HepG2 (cell line): ENCODE data around the gene CTNNBIP1. TPM values are rescaled to one million over a fixed set of nuclear protein-coding genes. Genes with fewer than 3 reads are reported as not detected.

ENCODE experiments used
- E2F2 ChIP-seq: sonication (generic); formaldehyde crosslinking; IDR thresholded peaks from 2 replicates; pipeline ENCODE4 v1.4.0; 2020; ENCODE audit warnings: missing genetic modification reagents, borderline replicate concordance
- EP300 ChIP-seq, 3 experiments: sonication (generic) in 1 of 3; formaldehyde crosslinking in 1 of 3; IDR thresholded peaks; 2 replicates each; pipeline versions ENCODE4 v1.5.1 to v1.6.1; 2011 to 2020; ENCODE audit warnings: low read depth in 2 of 3, low read length in 2 of 3, borderline replicate concordance in 1 of 3, improper control_type of control experiment in 1 of 3, mild to moderate bottlenecking in 1 of 3, missing genetic modification reagents in 1 of 3, moderate library complexity in 1 of 3
- HMG20B ChIP-seq: conservative IDR thresholded peaks from 2 replicates; pipeline ENCODE4 v1.6.1; 2016; ENCODE audit warnings: missing genetic modification reagents, missing compliant biosample characterization
- MTA1 ChIP-seq: sonication (generic); formaldehyde crosslinking; IDR thresholded peaks from 2 replicates; pipeline ENCODE4 v1.4.0; 2020; ENCODE audit warnings: missing genetic modification reagents, mild to moderate bottlenecking, borderline replicate concordance
- NFIC ChIP-seq: IDR thresholded peaks from 2 replicates; pipeline ENCODE4 v1.6.1; 2012; ENCODE audit warnings: mild to moderate bottlenecking, low read length, inconsistent platforms
- NONO ChIP-seq, 2 experiments: fragments of 450-650 bp in 1 of 2; sonication (generic) in 1 of 2; formaldehyde crosslinking in 1 of 2; IDR thresholded peaks in 1 of 2; conservative IDR thresholded peaks in 1 of 2; 2 replicates each; pipeline versions ENCODE4 v1.6.1 to v1.8.0; 2017 to 2022; ENCODE audit warnings: mild to moderate bottlenecking in 1 of 2, missing genetic modification reagents in 1 of 2, moderate library complexity in 1 of 2
- PATZ1 ChIP-seq: sonication (generic); formaldehyde crosslinking; IDR thresholded peaks from 2 replicates; pipeline ENCODE4 v1.4.0; 2020; ENCODE audit warnings: missing genetic modification reagents
- PAXIP1 ChIP-seq: sonication (generic); formaldehyde crosslinking; conservative IDR thresholded peaks from 2 replicates; pipeline ENCODE4 v1.4.0; 2020; ENCODE audit warnings: mild to moderate bottlenecking, missing genetic modification reagents, moderate library complexity
- SALL1 ChIP-seq: sonication (generic); formaldehyde crosslinking; IDR thresholded peaks from 2 replicates; pipeline ENCODE4 v1.8.0; 2022; ENCODE audit warnings: mild to moderate bottlenecking, missing genetic modification reagents
- ZBTB14 ChIP-seq: sonication (generic); formaldehyde crosslinking; IDR thresholded peaks from 2 replicates; pipeline ENCODE4 v1.4.0; 2020; ENCODE audit warnings: missing genetic modification reagents
- ZNF12 ChIP-seq: sonication (generic); formaldehyde crosslinking; IDR thresholded peaks from 2 replicates; pipeline ENCODE4 v1.5.0; 2020; ENCODE audit warnings: missing genetic modification reagents
- ZNF274 ChIP-seq: sonication (generic); formaldehyde crosslinking; IDR thresholded peaks from 2 replicates; pipeline ENCODE4 v1.5.1; 2020; ENCODE audit warnings: mild to moderate bottlenecking, missing genetic modification reagents
- ZNF337 ChIP-seq: sonication (generic); formaldehyde crosslinking; IDR thresholded peaks from 2 replicates; pipeline ENCODE4 v1.5.1; 2020; ENCODE audit warnings: missing genetic modification reagents, low read depth, mild to moderate bottlenecking, borderline replicate concordance
- ZNF839 ChIP-seq: sonication (generic); formaldehyde crosslinking; IDR thresholded peaks from 2 replicates; pipeline ENCODE4 v1.4.0; 2020; ENCODE audit warnings: missing genetic modification reagents, mild to moderate bottlenecking, borderline replicate concordance
- polyA plus RNA-seq, 8 experiments: library from polyadenylated mRNA; depleted of rRNA in 3 of 8; stranded (reverse) in 7 of 8; unstranded in 1 of 8; fragments of >200 nt; fragmentation: Illumina TruSeq in 4 of 8; extraction: Trizol in 4 of 8; gene quantifications; 2 replicates each; pipeline versions ENCODE4 v1.2.1 to v1.2.3, GENCODE V29; 2011 to 2016; ENCODE audit warnings: low read depth in 4 of 8, missing spikeins in 1 of 8, mixed read lengths in 1 of 8; ENCODE audit not compliant: insufficient read depth in 1 of 8
- total RNA-seq, 5 experiments: library from RNA; depleted of rRNA; stranded (reverse); fragments of >200 nt; fragmentation: Illumina TruSeq; extraction: Trizol; gene quantifications; 2 replicates each; pipeline ENCODE4 v1.2.3, GENCODE V29; 2016; ENCODE audit warnings: low read depth in 1 of 5

The CTNNBIP1 gene
- total and polyA plus RNA-seq, 2 of the 13 experiments (the other 11 are each of a cell fraction or from before 2014, with no cell fraction given) = 71.7 to 83.0 TPM

GRCh38 chr1:9822897-9823692 lies 87.0 kb downstream of the CTNNBIP1 start (continued):
- TF ChIP-seq PAXIP1 (CRISPR knock-in tag) = peak; percentile 23; the same call in 1 of the 2 replicates
- TF ChIP-seq NFIC = no peak
- no peak for TF ChIP-seq NONO (IDR thresholded peaks at IDR 0.05)
- 0 out of 2 replicates have a peak, but pooled peaks have one; percentile 16 for TF ChIP-seq NONO (CRISPR knock-in tag; conservative IDR thresholded peaks at IDR 0.05)
- TF ChIP-seq HMG20B = no peak
- no peak for TF ChIP-seq EP300 (IDR thresholded peaks at IDR 0.05; ENCODE audit: low read depth in 2 of 2, low read length in 2 of 2)
- no peak for TF ChIP-seq EP300 (CRISPR knock-in tag; IDR thresholded peaks at IDR 0.05; ENCODE audit: borderline replicate concordance)
- peak; percentile 73; the same call in 1 of the 2 replicates for TF ChIP-seq ZNF839 (CRISPR knock-in tag)
- TF ChIP-seq PATZ1 (CRISPR knock-in tag) = peak; percentile 62
- 0 out of 2 replicates have a peak, but pooled peaks have one; percentile 13 for TF ChIP-seq ZNF12 (CRISPR knock-in tag)
- TF ChIP-seq MTA1 = peak; percentile 48; the same call in 1 of the 2 replicates
- TF ChIP-seq ZNF337 = no peak
- TF ChIP-seq SALL1 (CRISPR knock-in tag) = peak; percentile 30; the same call in 1 of the 2 replicates
- no peak for TF ChIP-seq E2F2
- TF ChIP-seq ZBTB14 = 0 out of 2 replicates have a peak, but pooled peaks have one; percentile 46
- TF ChIP-seq ZNF274 = peak; percentile 18; the same call in 1 of the 2 replicates
